HEK293 (cell line): Measurements from ENCODE around the gene FXYD1.
A peak's percentile ranks its signal among the peaks of the same experiment; 100 is the strongest.

ENCODE experiments used
- CTCF ChIA-PET: fragments of 350-600 bp; formaldehyde crosslinking; extraction: SDS; loops from one replicate; lab custom pipeline; 2021; ENCODE audit warnings: antibody characterized with exemption; lab: Yijun Ruan, JAX
- POLR2A ChIA-PET: fragments of 300-600 bp; formaldehyde crosslinking; extraction: SDS; loops from one replicate; lab custom pipeline; 2020; ENCODE audit warnings: antibody characterized with exemption, inconsistent platforms; lab: Yijun Ruan, JAX
- H3K27ac ChIP-seq: fragments of 200-500 bp; sonication (Bioruptor generic); 2 replicates; pipeline ENCODE4 v1.5.1; 2014; ENCODE audit warnings: low read depth, low read length, control low read depth, inconsistent platforms; ENCODE audit errors: extremely low read depth
- H3K36me3 ChIP-seq, 2 experiments: fragments of 200-500 bp in 1 of 2; sonication (Bioruptor generic) in 1 of 2; 1 replicate in 1 of 2; 2 replicates in 1 of 2; pipeline ENCODE4 v1.5.1; 2014 to 2017; ENCODE audit warnings: inconsistent platforms in 2 of 2, low read length in 2 of 2; ENCODE audit not compliant: control insufficient read depth in 2 of 2, insufficient read depth in 1 of 2
- H3K4me1 ChIP-seq: fragments of 200-500 bp; sonication (Bioruptor generic); 2 replicates; pipeline ENCODE4 v1.5.1; 2014; ENCODE audit warnings: mild to moderate bottlenecking, low read length, inconsistent platforms; ENCODE audit not compliant: control insufficient read depth, insufficient read depth
- H3K4me3 ChIP-seq: 2 replicates; pipeline ENCODE4 v1.5.1; 2011; ENCODE audit warnings: low read depth, mild to moderate bottlenecking, control low read depth, low read length, moderate library complexity
- H3K9me3 ChIP-seq: fragments of 200-500 bp; sonication (Bioruptor generic); 2 replicates; pipeline ENCODE4 v1.5.1; 2014; ENCODE audit warnings: low read depth, low read length, inconsistent platforms; ENCODE audit not compliant: control insufficient read depth, insufficient read depth
- PATZ1 ChIP-seq: fragments of 450-650 bp; formaldehyde crosslinking; IDR thresholded peaks from 2 replicates; pipeline ENCODE4 v1.5.1; 2016; ENCODE audit warnings: missing biosample characterization, missing genetic modification characterization
- PRDM6 ChIP-seq: fragments of 450-650 bp; formaldehyde crosslinking; IDR thresholded peaks from 2 replicates; pipeline ENCODE4 v1.5.1; 2017; ENCODE audit warnings: missing biosample characterization, missing genetic modification characterization
- SETDB1 ChIP-seq: IDR thresholded peaks from one replicate; pipeline ENCODE4 v1.6.1; 2017; ENCODE audit warnings: mild to moderate bottlenecking, low read length, moderate library complexity, mixed read lengths; ENCODE audit not compliant: insufficient read length
- ZNF302 ChIP-seq: fragments of 450-650 bp; formaldehyde crosslinking; IDR thresholded peaks from 2 replicates; pipeline ENCODE4 v1.5.1; 2016; ENCODE audit warnings: missing biosample characterization, missing genetic modification characterization, low read depth
- ZNF449 ChIP-seq: fragments of 450-650 bp; formaldehyde crosslinking; IDR thresholded peaks from 2 replicates; pipeline ENCODE4 v1.5.1; 2017; ENCODE audit warnings: missing biosample characterization, mild to moderate bottlenecking, missing genetic modification characterization, moderate library complexity
- ZNF48 ChIP-seq: fragments of 450-650 bp; formaldehyde crosslinking; IDR thresholded peaks from 2 replicates; pipeline ENCODE4 v1.5.1; 2016; ENCODE audit warnings: missing biosample characterization, missing genetic modification characterization
- ZNF623 ChIP-seq: fragments of 450-650 bp; formaldehyde crosslinking; IDR thresholded peaks from 2 replicates; pipeline ENCODE4 v1.5.1; 2016; ENCODE audit warnings: missing biosample characterization, missing genetic modification characterization
- ZNF768 ChIP-seq: fragments of 450-650 bp; formaldehyde crosslinking; IDR thresholded peaks from 2 replicates; pipeline ENCODE4 v1.5.1; 2018; ENCODE audit warnings: missing biosample characterization, mild to moderate bottlenecking, missing genetic modification characterization
- ZSCAN16 ChIP-seq: fragments of 450-650 bp; formaldehyde crosslinking; IDR thresholded peaks from 2 replicates; pipeline ENCODE4 v1.5.1; 2016; ENCODE audit warnings: missing biosample characterization, missing genetic modification characterization
- ZSCAN5A ChIP-seq: fragments of 450-650 bp; formaldehyde crosslinking; IDR thresholded peaks from 2 replicates; pipeline ENCODE4 v1.5.1; 2016; ENCODE audit warnings: missing biosample characterization, missing genetic modification characterization

Gene FXYD1

GRCh38 chr19:35164418-35164817 is 25.8 kb downstream of the FXYD1 start (continued):
- TF ChIP-seq PATZ1 (no peak), ZSCAN5A (tag by site-specific recombination) (no peak)
- TF ChIP-seq, all 188 proteins: peak for 0

GRCh38 chr19:35165200-35166058 is 26.8 kb downstream of the FXYD1 start:
- Histone ChIP-seq H3K9me3 (peaks cover 9% of the 10 kb centered on the region), H3K4me3 (no peak overlapping the region), H3K36me3 (peaks cover 35 to 91% of the 10 kb centered on the region in 2 experiments), H3K4me1 (no peaks in the 10 kb centered on the region), H3K27ac (no peak overlapping the region)
- CTCF ChIA-PET = interaction anchor here (3.6 kb wide), 1 partner anchor 11 kb away, joined by 10 read pairs; the partner anchor contains the start of gene FXYD5
- TF ChIP-seq ZNF449 (no peak), ZNF302 (tag by site-specific recombination) (no peak), ZNF48 (tag by site-specific recombination) (no peak), ZNF623 (peak; percentile 93)
- POLR2A ChIA-PET = no interaction called here

GRCh38 chr19:35166100-35167063 is 27.8 kb downstream of the FXYD1 start:
- TF ChIP-seq ZSCAN16 (tag by site-specific recombination) (no peak), SETDB1 (peak; percentile 78)
- Histone ChIP-seq H3K27ac (no peak overlapping the region), H3K4me1 (no peaks in the 10 kb centered on the region), H3K36me3 (peaks cover 28 to 84% of the 10 kb centered on the region in 2 experiments), H3K4me3 (no peak overlapping the region), H3K9me3 (peaks cover 9% of the 10 kb centered on the region)
- ChIA-PET POLR2A (no interaction called here), CTCF (interaction anchor here (0.6 to 3.6 kb wide), 5 partner anchors 12 to 329 kb away, joined by 3 to 10 read pairs (median 6); partner anchors contain the start of genes FXYD5 and LGI4)

- Histone ChIP-seq H3K9me3 (peaks cover 5% of the 10 kb centered on the region; the same call in 1 of the 2 replicates), H3K27ac (no peak overlapping the region), H3K4me3 (no peak overlapping the region), H3K36me3 (peaks cover 26 to 73% of the 10 kb centered on the region in 2 experiments), H3K4me1 (no peaks in the 10 kb centered on the region)
- no peak for TF ChIP-seq PRDM6 (tag by site-specific recombination)
- 0 out of 2 replicates have a peak, but pooled peaks have one; percentile 31 for TF ChIP-seq ZNF768 (tag by site-specific recombination)
- ChIA-PET CTCF (interaction anchor here (0.6 to 3.6 kb wide), 7 partner anchors 11 to 328 kb away, joined by 3 to 10 read pairs (median 5); partner anchors contain the start of genes FXYD5 and LGI4), POLR2A (no interaction called here)
These were observed 28.9 kb downstream of the FXYD1 start for GRCh38 chr19:35167251-35168119.
